Dendritic cell treated with granulocyte-macrophage colony-stimulating factor and Interleukin-4, amounts not matched to agents 40 ng/mL and 50 ng/mL, for 4 days (primary cell): ENCODE results near the gene LIPC.

Experiments
- H3K27ac Mint-ChIP-seq: one replicate; pipeline ENCODE4 v1.8.0; 2022; ENCODE audit warnings: mild to moderate bottlenecking, mixed read lengths
- H3K27me3 Mint-ChIP-seq: one replicate; pipeline ENCODE4 v1.8.0; 2022; ENCODE audit warnings: mild to moderate bottlenecking, mixed read lengths
- H3K36me3 Mint-ChIP-seq: one replicate; pipeline ENCODE4 v1.8.0; 2022; ENCODE audit warnings: low read depth, mixed read lengths
- H3K4me1 Mint-ChIP-seq: one replicate; pipeline ENCODE4 v1.8.0; 2022; ENCODE audit warnings: low read depth, mixed read lengths
- H3K4me3 Mint-ChIP-seq: one replicate; pipeline ENCODE4 v1.8.0; 2022; ENCODE audit warnings: mild to moderate bottlenecking, moderate library complexity, mixed read lengths
- H3K9me3 Mint-ChIP-seq: one replicate; pipeline ENCODE4 v1.8.0; 2022; ENCODE audit warnings: mixed read lengths
- intact Hi-C: fragments of 100-400 bp; cut with micrococcal nuclease; formaldehyde crosslinking; loops from one replicate; pipeline ENCODE4 v1.15.0; 2022

LIPC gene

DNA sequence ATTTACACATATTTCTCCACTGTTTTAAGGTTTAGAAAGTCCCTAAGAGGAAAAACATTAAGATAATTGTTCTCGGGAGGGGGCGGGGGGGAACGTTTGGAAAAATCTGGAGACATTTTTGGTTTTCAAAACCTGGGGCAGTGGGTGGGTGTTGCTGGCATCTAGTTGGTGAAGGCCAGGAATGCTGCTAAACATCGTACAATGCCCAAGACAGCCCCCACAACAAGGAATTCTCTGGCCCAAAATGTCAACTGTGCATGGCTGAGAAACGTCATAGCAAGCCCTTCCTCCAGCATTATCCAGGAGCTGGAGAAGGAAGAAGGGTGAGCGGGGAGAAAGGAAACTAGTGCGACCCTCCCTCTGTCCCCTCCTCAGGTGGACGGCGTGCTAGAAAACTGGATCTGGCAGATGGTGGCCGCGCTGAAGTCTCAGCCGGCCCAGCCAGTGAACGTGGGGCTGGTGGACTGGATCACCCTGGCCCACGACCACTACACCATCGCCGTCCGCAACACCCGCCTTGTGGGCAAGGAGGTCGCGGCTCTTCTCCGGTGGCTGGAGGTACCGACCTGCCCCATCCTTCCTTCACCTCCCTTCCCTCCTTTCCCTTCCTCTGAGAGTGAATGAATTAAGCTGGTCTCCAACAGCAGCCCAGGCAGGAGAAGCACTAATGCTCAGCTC is 109.8 kb downstream of the LIPC start:
- H3K4me3 Mint-ChIP-seq: no peak overlapping the region
- H3K27me3 Mint-ChIP-seq: peaks cover 6% of the 10 kb centered on the region
- H3K36me3 Mint-ChIP-seq: no peaks in the 10 kb centered on the region
- intact Hi-C loops: no loop called here
- no peaks in the 10 kb centered on the region for H3K4me1 Mint-ChIP-seq
- peak overlapping the region; percentile 7 for H3K27ac Mint-ChIP-seq
- no peaks in the 10 kb centered on the region for H3K9me3 Mint-ChIP-seq

DNA sequence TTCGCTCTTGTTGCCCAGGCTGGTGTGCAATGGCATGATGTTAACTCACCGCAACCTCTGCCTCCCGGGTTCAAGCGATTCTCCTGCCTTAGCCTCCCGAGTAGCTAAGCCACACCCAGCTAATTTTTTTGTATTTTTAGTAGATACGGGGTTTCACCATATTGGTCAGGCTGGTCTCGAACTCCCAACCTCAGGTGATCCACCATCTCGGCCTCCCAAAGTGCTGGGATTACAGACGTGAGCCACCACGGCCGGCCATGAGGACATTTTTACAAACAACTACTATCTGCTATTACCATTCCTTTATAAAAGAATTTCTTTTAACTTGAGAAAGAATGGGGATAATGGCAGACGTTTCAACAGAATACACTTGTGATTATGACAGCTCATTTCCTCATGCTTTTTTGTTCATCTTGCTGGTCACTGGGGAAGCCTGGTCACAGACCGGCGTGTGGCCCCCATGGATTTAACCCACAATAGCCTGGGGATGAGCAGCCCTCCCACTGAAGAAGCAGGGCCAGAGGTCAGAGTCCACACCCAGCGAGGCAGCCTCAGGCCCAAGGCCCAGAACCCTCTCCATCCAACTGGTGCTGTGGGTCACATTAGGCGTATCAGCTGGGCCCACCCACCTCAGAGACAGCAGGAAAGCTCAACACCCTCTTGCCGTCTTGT is 112.0 kb downstream of the LIPC start:
- Mint-ChIP-seq H3K36me3 (no peaks in the 10 kb centered on the region), H3K9me3 (no peaks in the 10 kb centered on the region), H3K4me3 (no peak overlapping the region), H3K27me3 (peaks cover 6% of the 10 kb centered on the region), H3K4me1 (no peaks in the 10 kb centered on the region), H3K27ac (no peak overlapping the region)
- intact Hi-C loops: no loop called here

DNA sequence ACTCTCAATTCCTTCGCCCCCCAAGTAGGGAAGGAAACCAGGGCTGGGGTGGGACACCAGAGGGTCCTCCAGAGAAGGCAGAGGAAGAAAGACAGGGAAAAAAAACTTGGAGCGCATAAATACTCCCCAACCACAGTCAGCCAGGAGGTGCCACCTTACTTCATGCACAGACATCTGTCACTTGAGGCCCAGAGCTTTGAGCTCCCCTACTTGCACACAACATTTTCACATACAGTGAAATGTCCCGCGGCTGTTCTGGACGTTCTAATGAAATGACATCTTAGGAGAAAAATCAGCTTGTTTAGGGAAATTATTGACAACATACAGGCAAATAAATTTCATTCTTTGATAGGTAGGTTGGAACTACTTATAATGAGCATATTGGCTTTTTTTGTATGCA is 113.0 kb downstream of the LIPC start:
- H3K9me3 Mint-ChIP-seq: no peaks in the 10 kb centered on the region
- H3K27me3 Mint-ChIP-seq: peaks cover 8% of the 10 kb centered on the region
- H3K36me3 Mint-ChIP-seq: no peaks in the 10 kb centered on the region
- intact Hi-C loops: no loop called here
- H3K27ac Mint-ChIP-seq: no peak overlapping the region
- no peak overlapping the region for H3K4me3 Mint-ChIP-seq
- H3K4me1 Mint-ChIP-seq: peaks cover under 1% of the 10 kb centered on the region

DNA sequence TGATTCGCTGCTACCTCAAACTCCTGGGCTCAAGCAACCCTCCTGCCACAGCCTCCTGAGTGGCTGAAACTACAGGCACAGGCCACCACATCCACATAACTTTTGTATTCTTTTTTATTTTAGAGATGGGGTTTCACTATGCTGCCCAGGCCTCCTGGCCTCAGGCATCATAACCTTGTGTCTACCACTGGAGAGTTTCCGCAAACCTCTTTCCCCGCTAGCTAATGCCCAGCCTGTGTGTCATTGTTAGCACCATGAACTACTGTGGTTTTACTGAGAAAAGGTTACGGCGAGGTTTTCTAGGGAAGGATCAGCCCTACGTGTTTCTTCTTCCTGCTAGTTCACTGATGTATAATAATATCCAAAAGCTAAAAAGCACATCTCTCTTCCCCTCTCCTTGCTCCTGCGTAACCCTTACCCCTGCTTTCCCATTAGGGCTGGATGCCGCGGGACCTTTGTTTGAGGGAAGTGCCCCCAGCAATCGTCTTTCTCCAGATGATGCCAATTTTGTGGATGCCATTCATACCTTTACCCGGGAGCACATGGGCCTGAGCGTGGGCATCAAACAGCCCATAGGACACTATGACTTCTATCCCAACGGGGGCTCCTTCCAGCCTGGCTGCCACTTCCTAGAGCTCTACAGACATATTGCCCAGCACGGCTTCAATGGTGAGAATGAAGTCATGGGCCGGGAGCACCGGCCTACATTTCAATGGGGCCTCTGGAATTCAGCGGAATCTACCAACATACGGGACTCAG is 113.7 kb downstream of the LIPC start:
- intact Hi-C loops: no loop called here
- Mint-ChIP-seq H3K4me3 (no peak overlapping the region), H3K27me3 (peaks cover 13% of the 10 kb centered on the region), H3K36me3 (no peaks in the 10 kb centered on the region), H3K9me3 (no peaks in the 10 kb centered on the region), H3K4me1 (peaks cover 8% of the 10 kb centered on the region), H3K27ac (peak overlapping the region; percentile 22)

DNA sequence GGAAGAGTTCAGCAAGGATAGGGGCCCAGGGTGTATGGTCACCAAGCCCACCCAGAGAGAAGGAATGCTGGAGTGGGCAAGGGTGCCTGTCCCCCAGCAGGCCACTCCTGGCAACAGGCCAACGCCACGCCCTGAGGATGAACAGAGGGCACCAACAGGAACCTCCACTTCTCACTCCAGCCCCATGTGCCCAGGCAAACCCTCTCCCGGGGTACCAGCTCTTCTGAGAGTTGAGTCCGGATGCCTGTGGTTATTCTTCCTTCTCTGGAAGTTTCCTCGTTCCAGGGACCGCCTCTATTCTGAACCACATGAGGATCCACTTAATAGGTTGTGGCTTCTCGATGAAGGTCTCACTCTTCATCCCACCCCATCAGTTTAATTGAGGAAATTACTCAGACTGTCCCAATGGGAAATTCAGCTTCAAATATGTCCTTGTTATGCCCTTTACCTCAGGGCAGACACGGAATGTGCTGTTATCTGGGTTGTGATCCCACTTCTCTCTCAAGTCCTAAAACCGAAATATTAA is 114.3 kb downstream of the LIPC start:
- H3K27me3 Mint-ChIP-seq: peaks cover 10% of the 10 kb centered on the region
- no peaks in the 10 kb centered on the region for H3K36me3 Mint-ChIP-seq
- H3K4me1 Mint-ChIP-seq: peaks cover 13% of the 10 kb centered on the region
- intact Hi-C loops: no loop called here
- no peaks in the 10 kb centered on the region for H3K9me3 Mint-ChIP-seq
- peak overlapping the region; percentile 22 for H3K27ac Mint-ChIP-seq
- H3K4me3 Mint-ChIP-seq: no peak overlapping the region

DNA sequence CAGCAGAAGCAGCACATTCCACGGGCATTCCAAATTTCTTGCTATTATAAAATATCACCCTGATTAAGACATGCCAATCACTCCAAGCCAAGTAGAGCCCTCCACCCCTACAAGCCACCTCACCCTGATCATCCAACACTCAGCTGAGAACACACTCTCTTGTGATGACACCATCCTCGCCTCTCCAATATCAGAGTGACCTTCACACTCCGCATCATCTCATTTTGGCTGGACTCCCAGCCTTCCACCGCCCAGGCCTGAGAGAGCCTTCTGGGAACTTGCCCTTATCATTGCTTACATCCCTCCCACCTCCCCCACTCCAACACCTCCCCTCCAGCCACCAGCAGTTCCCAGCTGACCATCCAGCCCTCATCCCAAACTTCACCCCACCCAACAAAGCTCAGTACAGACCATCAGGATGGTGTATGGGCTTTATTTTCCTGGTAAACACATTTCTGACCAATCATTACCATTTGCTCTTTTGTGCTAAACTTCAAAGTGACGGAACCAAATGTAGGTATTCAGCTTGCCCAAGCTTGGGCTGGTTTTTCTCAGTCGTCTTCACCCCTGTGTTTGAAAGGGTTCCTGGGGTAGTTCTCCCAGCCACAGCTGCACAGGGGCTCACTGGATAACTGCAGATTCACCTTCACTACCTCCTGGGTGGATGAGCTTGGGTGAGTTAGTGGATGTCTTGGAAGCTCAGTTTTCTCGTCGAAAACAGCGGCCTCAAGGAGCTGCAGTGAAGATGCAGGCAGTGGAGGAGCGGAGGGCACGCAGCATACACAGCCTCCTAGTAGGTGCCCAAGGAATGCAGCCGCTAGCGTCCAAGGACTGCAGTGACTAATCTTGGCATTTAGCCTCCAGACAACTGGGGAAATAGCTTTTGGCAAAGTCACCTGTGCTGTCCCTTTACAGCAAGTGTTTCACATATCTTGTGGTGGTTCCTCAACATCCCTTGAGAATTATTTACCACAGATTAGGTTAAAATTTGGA is 115.1 kb downstream of the LIPC start:
- Mint-ChIP-seq H3K9me3 (no peaks in the 10 kb centered on the region), H3K27ac (no peak overlapping the region), H3K4me3 (no peak overlapping the region), H3K27me3 (peaks cover 14% of the 10 kb centered on the region), H3K36me3 (no peaks in the 10 kb centered on the region), H3K4me1 (peaks cover 21% of the 10 kb centered on the region)
- intact Hi-C loops: no loop called here

DNA sequence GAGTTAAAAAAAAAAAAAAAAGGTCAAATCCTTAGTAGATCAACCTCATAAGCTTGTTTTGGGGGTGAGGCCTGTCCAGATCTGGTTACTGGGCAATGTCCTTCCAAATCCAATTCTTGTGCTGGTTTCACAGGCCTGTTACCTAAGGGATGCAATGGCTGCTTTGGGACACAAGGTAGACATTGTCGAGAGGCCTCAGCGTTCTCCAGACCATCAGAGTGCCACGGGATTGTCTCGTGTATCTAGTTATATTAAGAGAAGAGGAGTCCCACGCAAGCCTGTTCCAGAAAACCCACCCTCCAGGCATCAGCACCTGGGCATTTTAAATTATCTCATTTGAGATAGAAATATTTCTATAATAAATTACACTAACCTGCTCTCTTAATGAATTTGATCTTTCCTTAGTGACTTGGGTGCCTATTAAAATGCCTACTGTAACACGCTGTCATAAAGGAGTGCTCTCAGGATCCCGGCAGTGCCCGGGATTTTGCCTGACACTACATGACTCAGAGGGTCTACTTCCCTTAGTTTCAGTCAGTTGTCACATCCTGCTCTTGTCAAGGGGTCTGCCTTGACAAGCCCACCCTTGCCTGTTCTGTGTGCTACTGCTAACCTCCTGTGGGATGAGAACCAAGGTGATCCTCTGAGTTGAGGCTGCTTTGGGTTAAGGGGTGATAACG is 116.0 kb downstream of the LIPC start:
- Mint-ChIP-seq H3K27ac (no peak overlapping the region), H3K36me3 (no peaks in the 10 kb centered on the region), H3K27me3 (peaks cover 19% of the 10 kb centered on the region), H3K4me1 (peaks cover 27% of the 10 kb centered on the region), H3K9me3 (no peaks in the 10 kb centered on the region), H3K4me3 (no peak overlapping the region)
- intact Hi-C loops: no loop called here

DNA sequence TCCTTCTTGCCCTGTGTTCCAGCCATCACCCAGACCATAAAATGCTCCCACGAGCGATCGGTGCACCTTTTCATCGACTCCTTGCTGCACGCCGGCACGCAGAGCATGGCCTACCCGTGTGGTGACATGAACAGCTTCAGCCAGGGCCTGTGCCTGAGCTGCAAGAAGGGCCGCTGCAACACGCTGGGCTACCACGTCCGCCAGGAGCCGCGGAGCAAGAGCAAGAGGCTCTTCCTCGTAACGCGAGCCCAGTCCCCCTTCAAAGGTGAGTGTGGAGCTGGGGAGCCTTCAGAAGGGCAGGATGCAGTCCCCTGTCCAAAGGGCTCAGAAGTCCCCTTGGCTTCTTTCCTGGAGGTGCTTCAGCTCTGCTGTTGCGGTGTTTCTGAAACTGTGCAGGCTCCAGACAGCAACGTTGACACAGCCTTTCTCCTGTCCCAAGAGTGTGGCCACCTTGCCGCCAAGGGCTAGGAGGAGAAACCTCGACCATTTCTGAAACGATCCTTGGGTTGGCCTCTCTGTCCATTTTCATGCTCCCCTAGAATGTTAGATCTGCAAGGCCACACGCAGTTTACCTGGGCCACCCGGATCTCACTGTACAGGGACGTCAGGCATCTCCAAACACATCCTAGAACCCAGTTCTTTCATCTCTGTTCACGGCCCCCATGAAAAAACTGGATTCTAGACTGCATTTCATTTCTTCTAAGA is 116.7 kb downstream of the LIPC start:
- Mint-ChIP-seq H3K9me3 (no peaks in the 10 kb centered on the region), H3K4me1 (peaks cover 27% of the 10 kb centered on the region), H3K27me3 (peaks cover 23% of the 10 kb centered on the region), H3K4me3 (no peak overlapping the region), H3K27ac (no peak overlapping the region), H3K36me3 (no peaks in the 10 kb centered on the region)
- intact Hi-C loops: no loop called here

DNA sequence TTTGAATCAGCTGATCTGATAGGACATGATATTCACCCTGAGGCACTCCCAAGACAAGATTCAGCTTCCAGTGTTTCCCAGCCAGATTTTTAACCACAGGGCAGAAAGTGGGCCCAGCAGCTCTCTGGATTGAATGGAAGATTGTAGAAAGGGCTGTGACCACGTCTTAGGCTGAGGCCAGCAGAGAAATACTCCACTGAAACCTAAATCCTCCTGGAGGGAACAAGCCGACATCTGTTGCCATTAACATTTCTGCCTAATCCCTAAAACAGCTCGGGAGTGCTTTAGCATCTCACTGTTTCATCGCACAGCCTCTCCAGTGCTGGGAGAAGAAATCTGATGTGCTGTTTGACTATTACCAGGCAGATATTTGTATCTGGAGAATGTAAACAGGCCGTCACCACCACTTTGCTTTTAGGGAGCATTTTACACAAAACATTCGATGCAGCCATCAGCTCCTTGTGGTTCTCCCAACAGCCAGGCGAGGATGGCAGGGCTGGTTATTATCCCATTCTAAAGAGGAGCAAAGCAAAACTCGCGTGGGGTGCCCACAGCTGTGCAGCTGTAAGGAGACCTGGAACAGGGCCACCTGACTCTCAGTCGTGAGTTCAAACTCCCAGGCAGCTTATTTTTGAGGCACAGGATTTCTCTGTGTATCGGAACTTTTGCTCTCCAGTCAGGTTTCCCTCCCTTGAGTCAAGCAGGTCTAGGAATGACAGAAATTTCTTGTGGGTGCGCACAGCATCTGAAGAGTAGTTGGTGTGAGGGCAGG is 117.4 kb downstream of the LIPC start:
- no peaks in the 10 kb centered on the region for H3K9me3 Mint-ChIP-seq
- H3K4me3 Mint-ChIP-seq: no peak overlapping the region
- no peak overlapping the region for H3K27ac Mint-ChIP-seq
- peaks cover 25% of the 10 kb centered on the region for H3K27me3 Mint-ChIP-seq
- peaks cover 29% of the 10 kb centered on the region for H3K4me1 Mint-ChIP-seq
- intact Hi-C loops: no loop called here
- H3K36me3 Mint-ChIP-seq: no peaks in the 10 kb centered on the region

DNA sequence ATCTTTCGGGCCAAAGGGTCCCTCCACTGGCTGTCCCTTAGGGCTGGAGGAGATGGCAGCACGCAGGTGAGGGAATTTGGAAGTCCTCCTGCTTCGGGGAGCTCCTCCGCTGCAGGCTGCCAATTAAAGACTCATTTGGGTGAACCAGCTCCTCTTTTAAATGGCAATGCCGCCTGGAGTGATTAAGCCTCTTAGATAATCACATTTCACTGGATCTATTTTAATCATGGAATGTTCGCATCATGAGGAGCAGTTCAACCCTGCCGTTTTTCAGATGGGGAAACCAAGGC is 117.9 kb downstream of the LIPC start:
- H3K27ac Mint-ChIP-seq: peak overlapping the region; percentile 62
- H3K36me3 Mint-ChIP-seq: no peaks in the 10 kb centered on the region
- no peak overlapping the region for H3K4me3 Mint-ChIP-seq
- peaks cover 34% of the 10 kb centered on the region for H3K4me1 Mint-ChIP-seq
- H3K9me3 Mint-ChIP-seq: no peaks in the 10 kb centered on the region
- H3K27me3 Mint-ChIP-seq: peaks cover 25% of the 10 kb centered on the region
- intact Hi-C loops: no loop called here

DNA sequence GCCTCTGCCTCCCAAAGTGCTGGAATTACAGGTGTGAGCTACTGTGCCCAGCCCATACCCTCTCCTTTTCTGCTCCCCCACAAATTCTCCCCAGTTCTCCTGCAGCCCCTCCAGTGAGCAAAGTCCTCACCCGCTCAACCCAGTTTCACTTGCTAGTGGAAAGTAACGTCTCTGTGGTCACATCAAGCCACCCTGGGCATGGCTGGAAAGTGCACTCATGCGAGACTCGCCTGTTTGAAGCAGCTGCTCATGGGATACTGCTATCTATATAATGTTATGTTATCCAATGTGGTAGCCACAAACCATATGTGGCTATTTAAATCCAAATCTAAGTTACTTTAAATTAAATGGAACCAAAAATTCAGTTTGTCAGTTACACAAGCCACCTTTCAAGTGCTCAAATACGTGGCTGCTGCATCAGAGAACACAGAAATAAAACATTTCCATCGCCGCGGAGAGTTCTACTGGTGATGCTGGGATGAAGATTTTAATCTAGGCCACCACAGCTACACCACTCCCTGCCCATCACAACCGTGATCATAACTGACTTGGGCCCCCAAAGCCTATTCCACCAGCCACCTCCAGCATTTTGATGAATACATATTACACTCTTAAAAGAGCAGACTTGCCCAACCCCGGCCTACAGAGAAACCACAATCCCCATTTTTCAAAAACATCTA is 119.4 kb downstream of the LIPC start:
- intact Hi-C loops: no loop called here
- H3K4me1 Mint-ChIP-seq: peaks cover 47% of the 10 kb centered on the region
- H3K27ac Mint-ChIP-seq: no peak overlapping the region
- H3K36me3 Mint-ChIP-seq: no peaks in the 10 kb centered on the region
- peaks cover 28% of the 10 kb centered on the region for H3K27me3 Mint-ChIP-seq
- H3K9me3 Mint-ChIP-seq: no peaks in the 10 kb centered on the region
- no peak overlapping the region for H3K4me3 Mint-ChIP-seq
